ENCODE results near the gene RGL1.

- TF ChIP-seq CTCF (IDR thresholded peaks at IDR 0.05) (no peak), REST (IDR thresholded peaks at IDR 0.05; ENCODE audit: insufficient read depth in 1 of 2, low read depth in 2 of 2, low read length in 1 of 2) (no peak), SIN3A (IDR thresholded peaks at IDR 0.05; ENCODE audit: borderline replicate concordance, insufficient read depth, low read depth, low read length) (no peak)
These were observed 132.7 kb downstream of the RGL1 start for GRCh38 chr1:183937611-183938010.
